HUDEP-2 (cell line): ENCODE results near the gene POLH.

Source experiments
- DNase-seq, 76 experiments: peaks; one replicate each; lab custom pipeline; 2025; ENCODE audit not compliant: unreplicated experiment in 76 of 76; lab: John Stamatoyannopoulos, UW

POLH gene

DNA sequence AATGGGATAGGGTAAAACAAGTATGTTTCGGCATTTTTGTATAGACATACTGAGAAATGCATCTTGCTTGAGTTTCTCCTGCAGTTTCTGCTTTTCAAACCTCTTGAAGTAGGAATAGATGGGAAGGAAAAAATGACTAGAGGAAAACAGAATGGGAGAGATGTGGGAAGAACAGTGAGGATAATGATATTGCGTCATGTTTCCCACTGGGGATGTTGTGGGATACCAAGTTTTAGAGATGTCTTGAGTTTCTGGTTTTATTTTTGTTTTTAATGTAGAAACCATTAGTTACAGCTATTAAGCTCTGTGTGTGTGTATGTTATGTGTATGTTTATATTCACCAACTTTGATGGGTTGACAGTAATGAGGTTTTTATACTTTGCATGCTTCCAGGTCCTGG, 24.6 kb downstream of the POLH start:
- DNase-seq, result no peak

DNA sequence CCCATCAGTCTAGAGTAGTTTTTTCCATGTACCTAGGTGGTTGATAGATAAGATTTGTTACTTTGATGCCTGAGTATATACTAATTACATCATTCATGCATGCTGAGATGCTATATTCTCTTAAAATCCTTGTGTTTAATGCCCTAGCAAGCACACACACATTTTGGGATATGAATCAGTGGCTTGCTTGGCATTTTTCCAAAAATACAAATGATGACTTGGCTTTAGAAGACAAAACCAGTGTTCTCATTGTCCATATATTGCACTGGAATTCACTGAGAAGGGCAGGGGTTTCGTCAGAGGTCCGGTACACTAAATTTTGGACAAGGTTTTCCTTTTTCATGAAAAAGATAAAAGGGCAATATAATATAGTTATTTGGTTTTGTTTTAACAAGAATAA, 28.2 kb downstream of the POLH start:
- DNase-seq, result no peak

DNA sequence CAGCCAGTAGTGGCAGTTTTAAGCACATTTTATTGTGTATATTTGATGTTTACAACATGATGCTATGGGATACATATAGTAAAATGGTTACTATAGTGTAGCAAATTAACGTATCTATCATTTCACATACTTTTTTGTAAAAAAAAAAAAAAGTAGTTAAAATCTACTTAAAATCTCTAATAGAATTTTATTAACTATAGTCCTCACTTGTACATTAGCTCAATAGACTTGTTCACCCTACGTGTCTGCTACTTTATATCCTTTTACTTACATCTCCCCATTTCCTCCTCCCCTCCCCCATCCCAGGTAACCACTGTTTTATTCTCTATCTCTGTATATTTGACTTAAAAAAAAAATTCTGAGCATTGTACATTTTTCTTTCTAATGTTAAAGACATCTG, 30.0 kb downstream of the POLH start:
- no peak for DNase-seq

DNA sequence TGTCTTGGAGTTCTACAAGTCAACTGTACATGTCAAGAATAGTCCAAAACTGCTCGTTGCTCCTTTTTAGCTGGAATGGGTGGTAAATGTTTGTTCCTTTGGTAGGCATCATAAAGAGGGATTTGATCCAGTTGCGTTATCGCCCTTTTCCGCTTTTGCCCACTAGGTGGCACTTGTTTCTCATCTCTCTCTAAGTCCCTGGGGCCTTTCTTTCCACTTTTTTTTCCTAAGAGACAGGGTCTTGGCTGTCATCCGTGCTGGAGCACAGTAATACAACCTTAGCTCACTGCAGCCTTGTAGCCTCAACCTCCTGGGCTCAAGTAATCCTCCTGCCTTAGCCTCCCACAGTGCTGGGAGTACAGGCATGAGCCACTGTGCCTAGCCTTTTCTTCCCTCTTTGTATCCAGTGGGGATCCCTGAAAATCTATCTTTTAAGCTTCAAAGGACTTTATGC, 32.4 kb downstream of the POLH start:
- peak in 62 of 76 experiments; percentile 14 to 75 (median 52) for DNase-seq

DNA sequence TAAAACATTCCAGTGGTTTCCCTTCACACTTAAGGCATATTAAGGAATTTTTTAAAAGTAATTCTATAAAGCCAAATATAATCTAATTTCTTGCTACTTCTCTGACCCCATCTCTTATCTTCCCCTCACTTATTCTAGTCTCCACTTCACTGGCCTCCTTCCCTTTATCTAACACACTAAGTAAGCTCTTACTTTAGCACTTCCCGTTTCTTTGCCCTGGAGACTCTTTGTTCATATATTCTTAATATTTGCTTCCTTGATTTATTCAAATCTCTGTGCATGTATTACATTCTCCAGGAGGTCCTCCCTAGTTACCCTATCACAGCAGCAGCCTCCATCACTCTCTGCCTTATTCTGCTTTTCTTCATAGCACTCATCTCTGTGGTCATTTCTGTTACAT, 32.8 kb downstream of the POLH start:
- DNase-seq, result no peak

DNA sequence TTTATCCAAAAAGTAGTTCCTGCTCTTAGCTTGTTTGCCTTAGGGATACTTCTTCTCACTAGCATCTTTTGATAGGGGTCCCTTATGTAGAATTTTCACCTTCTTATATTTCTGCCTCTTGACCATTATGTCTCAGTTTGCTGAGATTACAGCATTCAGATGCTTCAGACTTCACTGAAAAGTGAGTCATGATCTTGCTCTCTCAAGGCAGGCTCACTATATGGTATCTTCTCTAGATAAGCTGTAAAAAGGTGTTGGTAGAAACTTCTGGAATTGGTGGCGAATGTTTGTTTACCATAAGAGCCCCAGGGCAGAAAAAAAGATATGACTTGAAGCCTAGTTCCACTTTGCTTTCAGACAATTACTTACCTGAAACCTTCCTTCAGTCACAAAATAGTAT, 33.4 kb downstream of the POLH start:
- DNase-seq, result no peak

DNA sequence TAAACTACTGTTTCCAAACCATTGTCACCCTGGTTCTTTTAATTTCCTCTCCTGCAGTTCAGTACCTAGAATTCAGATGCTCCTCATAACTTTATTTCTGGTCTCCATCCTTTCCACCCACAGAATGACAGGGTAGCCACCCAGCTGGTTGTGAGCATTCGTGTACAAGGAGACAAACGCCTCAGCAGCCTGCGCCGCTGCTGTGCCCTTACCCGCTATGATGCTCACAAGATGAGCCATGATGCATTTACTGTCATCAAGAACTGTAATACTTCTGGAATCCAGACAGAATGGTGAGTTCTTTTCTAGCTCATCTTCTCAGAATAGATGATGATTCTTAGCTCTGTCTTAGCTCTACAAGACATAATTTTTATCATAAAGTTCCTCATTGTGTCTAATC, 34.4 kb downstream of the POLH start:
- no peak for DNase-seq

DNA sequence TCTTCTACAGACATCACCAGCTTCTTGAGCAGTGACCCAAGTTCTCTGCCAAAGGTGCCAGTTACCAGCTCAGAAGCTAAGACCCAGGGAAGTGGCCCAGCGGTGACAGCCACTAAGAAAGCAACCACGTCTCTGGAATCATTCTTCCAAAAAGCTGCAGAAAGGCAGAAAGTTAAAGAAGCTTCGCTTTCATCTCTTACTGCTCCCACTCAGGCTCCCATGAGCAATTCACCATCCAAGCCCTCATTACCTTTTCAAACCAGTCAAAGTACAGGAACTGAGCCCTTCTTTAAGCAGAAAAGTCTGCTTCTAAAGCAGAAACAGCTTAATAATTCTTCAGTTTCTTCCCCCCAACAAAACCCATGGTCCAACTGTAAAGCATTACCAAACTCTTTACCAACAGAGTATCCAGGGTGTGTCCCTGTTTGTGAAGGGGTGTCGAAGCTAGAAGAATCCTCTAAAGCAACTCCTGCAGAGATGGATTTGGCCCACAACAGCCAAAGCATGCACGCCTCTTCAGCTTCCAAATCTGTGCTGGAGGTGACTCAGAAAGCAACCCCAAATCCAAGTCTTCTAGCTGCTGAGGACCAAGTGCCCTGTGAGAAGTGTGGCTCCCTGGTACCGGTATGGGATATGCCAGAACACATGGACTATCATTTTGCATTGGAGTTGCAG, 37.9 kb downstream of the POLH start:
- no peak for DNase-seq

DNA sequence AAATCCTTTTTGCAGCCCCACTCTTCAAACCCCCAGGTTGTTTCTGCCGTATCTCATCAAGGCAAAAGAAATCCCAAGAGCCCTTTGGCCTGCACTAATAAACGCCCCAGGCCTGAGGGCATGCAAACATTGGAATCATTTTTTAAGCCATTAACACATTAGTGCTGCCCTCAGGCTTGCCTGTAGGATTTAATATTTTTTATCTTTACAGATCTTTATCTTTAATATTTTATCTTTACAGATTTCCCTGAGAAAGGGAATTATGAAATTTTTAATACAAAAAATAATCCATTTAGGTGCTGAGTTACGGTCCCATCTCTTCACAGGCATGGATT, 38.4 kb downstream of the POLH start:
- DNase-seq, result no peak

DNA sequence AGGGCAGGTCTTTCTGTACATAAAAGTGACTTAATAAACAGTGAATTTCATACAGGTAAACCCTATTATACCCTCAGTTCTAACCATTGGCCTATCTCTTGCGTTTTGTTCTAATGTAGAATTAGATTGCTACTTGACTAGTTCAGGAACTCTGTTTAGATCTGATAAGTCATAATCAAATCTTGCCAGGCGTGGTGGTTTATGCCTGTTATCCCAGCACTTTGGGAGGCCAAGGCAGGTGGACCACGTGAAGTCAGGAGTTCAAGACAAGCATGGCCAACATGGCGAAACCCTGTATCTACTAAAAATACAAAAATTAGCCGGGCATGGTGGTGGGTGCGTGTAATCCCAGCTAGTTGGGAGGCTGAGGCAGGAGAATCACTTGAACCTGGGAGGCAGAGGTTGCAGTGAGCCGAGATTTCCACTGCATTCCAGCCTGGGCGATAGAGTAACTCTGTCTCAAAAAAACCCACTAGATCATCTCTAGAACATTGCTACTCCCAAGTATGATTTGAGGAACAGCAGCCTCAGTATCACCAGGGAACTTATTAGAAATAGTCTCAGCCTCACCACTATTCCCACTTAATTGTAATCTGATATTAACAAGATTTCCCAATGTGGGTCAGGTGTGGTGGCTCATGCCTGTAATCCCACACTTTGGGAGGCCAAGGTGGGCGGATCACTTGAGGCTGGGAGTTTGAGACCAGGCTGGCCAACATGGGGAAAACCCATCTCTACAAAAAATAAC, 40.9 kb downstream of the POLH start:
- peak in 15 of 76 experiments; percentile 5 to 56 (median 26) for DNase-seq

DNA sequence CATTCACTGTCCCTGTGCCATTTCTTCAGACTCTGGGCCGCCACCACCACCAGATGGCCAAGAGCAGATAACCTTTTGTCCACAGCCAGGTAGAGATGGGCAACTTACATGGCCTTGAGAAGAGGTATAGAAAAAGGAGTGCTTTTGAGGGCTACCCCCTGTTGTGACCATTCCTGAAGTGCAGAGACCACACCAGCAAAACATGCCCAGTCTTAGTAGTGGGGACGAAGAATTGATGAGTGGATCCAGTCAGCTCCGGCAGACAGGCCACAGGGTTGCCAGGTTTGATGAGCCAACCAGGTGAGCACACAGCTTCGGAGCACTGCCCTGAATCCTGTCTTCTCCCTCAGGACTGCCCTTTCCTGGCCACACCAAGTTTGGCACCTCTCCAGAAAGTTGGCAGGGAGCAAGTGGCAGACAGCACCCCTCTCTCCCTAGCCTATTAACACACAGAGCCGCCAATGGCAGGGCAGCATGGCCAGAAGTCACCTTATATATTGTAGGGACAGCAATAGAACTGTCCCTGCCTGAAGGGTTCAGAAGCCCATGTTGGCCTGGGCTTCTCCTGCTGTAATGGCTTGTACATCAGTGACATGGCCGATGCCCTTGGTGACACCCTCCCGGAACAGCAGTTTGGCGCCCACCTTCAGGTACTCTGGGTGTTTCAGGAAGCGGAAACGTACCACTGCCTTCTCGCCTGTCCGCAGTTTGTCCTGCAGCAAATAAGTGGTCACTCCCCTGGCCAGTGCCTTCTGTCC, 45.3 kb downstream of the POLH start:
- no peak for DNase-seq

DNA sequence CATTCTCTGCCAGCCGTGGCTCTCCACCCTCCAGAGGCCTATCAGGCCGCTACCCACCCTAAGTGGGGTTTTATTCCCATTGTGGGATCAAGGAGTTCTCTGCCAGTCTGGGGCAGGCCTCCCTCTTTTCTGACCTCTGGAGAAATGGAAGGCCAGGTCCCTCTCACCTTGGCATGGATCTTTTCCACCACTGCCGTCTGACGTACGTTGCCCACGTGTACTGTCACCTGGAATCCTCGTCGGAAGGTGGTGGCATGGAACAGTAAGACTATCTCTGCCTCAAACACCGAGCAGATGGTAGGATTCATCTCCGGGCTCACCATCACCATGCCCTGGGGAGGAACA, 45.8 kb downstream of the POLH start:
- no peak for DNase-seq

DNA sequence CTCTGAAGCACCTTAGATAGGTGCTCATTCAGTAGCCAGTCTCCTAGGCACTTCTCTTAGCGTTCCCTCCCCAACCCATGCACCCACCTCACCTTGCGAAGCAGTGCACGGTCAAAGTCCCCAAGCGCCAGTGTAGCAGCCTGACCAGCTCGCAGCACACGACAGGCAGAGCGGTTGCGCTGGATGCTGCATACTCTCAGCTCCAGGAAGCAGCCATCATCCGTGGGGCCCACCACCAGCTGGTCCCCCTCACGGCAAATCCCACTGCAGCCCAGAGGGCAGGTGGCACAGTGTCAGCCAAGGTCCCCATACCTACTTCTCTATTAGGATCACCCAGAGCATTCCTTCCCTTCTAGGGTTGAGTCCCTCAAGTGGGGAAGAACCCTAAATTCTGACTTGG, 46.6 kb downstream of the POLH start:
- no peak for DNase-seq

DNA sequence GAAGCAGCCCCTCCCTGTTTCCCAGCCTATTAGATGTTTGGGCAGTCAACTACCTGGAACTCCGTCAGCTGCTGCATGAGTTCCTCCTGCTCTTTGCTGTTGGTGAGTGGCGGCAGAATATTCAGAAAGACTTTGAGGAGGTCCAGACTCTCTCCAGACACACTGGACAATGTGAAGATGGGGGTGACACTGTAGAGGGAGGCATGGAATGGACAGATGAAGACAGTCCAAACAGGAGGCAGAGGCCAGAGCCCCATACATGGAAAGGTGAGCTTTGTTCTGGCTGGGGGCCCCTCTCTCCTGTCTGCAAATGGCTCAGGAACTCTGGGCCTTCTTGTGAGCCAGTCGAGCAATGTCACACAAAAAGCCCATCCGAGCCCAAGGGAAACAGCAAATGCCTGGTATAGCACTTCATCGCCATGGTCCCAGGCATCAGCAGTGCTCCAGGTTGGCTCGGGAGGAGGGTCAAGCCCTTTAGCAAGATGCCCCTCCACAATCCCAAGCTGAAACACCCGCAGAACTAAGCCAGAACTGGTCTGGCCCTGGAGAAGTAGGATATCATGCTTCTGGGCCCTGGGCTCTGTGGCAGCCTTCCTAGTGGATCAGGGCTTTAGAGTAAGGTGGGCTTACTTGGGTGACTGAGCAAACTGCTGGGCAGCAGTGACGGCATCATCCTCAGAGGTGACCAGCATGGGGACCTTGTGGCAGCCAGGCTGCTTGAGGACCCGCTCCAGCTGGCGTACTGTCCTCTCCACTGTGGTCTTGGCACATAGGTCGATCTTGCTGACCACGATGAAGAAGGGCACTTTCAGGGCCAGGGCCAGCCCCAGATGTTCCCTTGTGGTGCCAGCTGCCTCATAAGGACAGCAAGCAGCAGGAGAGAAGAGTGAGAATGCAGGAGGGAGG, 48.1 kb downstream of the POLH start:
- no peak for DNase-seq

DNA sequence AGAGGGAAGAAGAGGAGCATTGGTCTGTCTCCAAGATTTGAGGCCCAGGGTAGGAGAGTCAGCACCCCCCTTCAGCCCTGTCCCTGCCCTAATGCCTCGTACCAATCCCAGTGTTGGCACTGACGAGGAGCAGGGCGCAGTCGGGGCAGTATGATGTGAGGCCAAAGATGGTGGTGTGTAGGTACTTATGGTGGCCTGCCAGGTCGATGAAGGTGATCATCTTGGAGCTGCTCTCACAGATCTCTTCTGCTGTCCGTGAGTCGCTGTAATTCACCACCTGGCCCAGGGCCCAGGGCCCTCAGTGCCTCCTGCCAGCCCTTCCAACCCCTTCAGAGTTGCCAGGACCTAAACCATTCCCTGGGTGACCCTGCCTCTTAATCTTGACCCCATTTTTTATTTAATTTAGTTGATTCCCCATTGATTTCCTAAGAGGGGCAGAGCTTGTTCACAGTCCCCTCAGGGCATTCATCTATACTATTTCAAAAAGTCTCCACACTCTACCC, 48.9 kb downstream of the POLH start:
- DNase-seq, result no peak

DNA sequence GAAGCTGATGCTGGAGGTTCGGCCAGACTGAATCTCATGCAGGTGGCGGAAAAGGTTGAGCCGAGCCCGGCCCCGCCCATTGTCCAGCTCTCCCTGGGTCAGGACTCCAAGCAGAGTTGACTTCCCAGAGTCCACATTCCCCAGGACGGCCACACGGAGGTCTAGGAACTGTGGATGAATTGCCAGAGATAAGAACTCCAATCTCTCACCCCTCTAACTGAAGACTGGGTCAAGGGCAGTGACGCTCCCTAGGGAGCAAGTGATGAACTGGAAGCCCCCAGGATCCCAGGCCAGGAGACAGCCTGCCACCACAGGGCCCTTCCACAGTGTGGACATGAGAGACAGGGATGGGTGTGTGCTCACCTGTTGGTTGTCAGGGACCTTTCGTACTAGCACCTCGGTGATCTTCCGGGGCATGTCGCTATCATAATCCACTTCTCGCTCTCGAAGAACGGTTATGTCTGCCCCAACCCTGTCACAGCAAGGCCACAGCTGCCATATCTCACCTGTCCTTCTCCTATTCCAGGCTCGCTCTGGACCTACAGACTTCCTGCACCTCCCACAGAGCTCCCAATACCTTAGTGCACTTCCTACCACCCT, 49.5 kb downstream of the POLH start:
- DNase-seq, result no peak

DNA sequence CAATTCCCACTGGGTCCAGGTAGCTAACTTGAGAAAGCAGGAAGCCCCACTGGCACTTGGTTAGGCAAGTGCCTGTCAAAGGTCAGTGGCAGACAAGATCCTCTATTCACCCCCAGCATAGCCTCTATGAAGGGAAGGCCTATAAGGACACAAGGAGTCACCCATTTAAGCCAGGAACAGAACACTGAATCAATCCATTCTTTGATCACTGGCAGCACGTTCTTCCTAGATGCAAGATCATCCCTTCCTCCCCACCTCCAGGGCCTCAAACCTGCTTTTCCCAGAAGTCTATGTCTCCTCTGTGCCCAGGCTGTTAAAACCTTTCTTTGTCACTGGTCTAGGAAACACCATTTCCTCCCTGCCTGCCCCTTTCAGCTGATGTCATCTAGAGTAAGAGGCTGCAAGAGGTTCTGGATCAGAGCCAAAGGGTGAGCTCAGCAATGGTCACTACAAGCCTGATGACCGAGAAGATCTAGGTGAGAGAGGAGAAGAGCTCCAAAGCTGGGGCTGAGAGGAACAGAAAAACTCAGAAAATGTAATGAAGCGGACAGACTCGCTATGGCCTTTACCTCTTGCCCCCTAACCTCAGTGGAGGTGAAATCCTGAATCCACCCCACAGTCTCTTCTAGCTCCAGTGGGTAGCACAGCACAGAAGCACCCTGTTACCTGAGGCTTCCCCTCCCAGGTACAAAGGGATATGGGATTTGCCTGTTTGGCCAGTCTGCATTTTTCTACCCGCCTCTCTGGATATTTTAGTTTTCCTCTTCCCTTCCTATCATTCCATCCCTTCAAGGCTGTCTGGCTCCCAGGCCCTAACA, 51.2 kb downstream of the POLH start:
- DNase-seq, result peak in 67 of 76 experiments; percentile 13 to 92 (median 64)

DNA sequence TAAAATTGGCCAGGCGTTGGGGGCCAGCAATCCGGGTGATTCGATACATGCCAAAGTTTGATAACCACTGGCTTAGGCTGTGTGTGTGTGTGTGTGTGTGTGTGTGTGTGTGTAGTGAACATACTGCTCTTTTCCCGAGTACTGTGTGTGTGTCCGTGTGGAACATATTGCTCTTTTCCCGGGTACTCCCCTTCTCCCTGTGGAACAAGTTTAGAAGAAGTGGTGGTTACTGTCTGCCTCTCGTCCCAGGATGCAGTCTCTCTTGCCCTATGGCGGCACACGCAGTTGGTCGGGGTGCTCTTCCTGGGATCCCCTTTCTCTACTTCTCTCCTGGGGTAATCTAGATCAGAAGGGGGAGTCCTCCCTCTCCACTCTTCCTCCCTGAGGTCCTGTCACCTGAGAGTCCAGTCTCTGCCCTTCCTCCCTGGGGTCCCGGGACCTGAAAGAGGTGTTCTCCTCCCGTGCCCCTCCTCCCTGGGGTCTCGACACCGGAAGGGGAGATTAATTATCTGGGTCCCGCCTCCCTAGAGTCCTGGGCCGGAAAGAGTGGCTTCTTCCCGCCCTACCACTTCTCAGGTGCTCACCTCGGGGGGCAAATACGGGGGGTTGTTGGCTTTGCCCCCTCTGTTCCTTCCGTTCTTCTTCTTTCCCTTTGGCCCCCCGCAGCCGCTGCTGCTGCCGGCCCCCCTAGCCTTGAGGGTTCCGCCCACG, 52.6 kb downstream of the POLH start:
- DNase-seq, result peak in 35 of 76 experiments; percentile 15 to 58 (median 37)

DNA sequence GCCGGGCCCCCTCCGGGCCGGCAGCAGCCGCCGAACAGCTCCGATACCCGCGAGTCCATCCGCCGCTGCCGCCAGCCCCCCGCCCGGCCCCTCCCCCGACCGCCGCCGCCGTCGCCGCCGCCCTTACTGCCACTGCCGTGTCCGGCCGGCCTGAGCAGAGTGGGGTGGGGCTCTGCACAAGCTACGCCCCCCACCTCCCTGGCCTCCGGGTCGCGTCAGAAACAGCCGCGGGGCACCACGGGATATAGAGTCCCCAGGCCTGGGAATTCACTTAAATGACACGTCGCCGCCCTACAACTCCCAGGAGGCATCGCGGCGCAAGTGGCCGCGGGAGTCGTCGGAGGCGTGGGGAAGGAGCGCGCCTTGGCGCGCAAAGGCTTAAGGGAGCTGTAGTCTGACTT, 53.1 kb downstream of the POLH start, which contains the start of gene GTPBP2:
TSS of gene GTPBP2 (minus strand) at position 161 of the 401 bp plus-strand sequence. CDS start at position 59, 102 bp downstream.
- peak in 75 of 76 experiments; percentile 80 to 100 (median 99) for DNase-seq
